ENCODE results near the gene KCTD18.

Gene KCTD18

DNA sequence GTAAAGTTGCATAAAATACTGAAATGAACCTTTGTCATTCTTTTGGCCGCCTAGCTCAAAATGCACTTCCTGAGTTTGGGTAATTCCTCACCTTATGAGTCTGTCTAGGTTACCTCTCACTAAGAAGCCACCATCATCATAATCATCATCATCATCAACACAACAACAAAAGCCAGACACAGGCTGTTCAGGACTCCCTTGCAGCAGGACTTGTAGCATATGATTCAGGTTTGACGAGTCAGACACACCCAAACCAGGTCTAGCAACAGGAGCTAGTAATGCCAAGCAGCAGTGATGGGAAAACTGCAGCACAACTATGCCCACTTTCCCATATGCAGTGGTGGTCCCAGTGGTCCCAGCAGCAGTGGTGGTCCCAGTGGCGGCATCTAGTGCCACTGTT lies 13.3 kb upstream of the KCTD18 start:
- Histone ChIP-seq H3K27ac (ENCODE audit: insufficient read depth, low read depth, low read length, poor library complexity, severe bottlenecking) (no peak overlapping the region), H3K27me3 (ENCODE audit: control insufficient read depth, insufficient read depth, low read length, poor library complexity, severe bottlenecking) (peaks cover 41% of the 10 kb centered on the region), H3K36me3 (ENCODE audit: control insufficient read depth, insufficient read depth, low read length) (no peaks in the 10 kb centered on the region), H3K9me3 (ENCODE audit: control insufficient read depth, low read length) (no peaks in the 10 kb centered on the region), H3K4me3 (ENCODE audit: insufficient read depth, low read depth, low read length) (no peak overlapping the region), H3K4me1 (ENCODE audit: control insufficient read depth, insufficient read depth, low read length) (peaks cover 13% of the 10 kb centered on the region)
- 80 to 83% methylated on average over 3 of the region's 3 CpGs for WGBS, 2 experiments

DNA sequence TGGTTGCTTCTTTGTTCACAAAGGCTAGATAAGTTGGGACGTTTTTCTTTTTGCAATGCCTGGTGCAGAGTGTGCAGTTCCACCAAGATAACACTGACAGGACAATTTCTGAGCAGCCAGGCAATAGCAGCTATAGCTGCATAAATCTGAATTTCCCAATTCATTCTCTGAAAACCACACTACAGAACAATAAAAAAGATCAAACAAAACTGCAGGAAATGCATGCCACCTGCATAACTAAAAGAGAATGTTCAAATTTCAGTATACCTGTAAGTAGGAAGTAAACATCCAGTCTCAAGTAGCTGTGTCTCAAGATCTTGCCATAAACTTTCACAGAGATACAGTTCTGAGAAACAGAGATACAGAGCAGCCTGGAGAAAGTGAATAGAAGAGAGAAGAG lies 5.3 kb upstream of the KCTD18 start:
- WGBS, 2 experiments = 43 to 52% methylated on average over 1 of the region's 1 CpG
- peaks cover 9% of the 10 kb centered on the region for H3K27me3 ChIP-seq (ENCODE audit: control insufficient read depth, insufficient read depth, low read length, poor library complexity, severe bottlenecking)

DNA sequence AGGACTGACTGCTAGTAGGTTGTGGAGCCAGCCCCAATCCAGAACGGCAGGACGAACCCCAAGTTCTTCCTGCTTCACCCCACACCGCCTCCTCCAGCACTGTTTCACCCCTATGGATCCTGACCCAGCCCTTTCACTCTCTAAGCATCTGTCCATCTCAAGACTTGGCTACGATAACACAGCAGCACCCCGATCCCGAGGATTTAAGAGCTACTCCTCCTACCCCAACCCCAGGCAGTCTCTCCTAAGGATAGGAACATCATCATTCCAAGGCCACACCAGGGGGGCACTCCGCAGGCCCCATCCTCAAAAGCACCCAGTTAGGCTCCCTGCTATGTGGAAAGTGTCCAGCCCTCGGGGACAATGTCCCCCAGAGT lies 645 bp downstream of the KCTD18 start:
- H3K27ac ChIP-seq (ENCODE audit: insufficient read depth, low read depth, low read length, poor library complexity, severe bottlenecking) = no peak overlapping the region
- 69 to 71% methylated on average over 8 of the region's 8 CpGs for WGBS, 2 experiments

More for the DNA sequence above, 5.3 kb upstream of the KCTD18 start:
- H3K36me3 ChIP-seq (ENCODE audit: control insufficient read depth, insufficient read depth, low read length) = no peaks in the 10 kb centered on the region
- H3K27ac ChIP-seq (ENCODE audit: insufficient read depth, low read depth, low read length, poor library complexity, severe bottlenecking) = no peak overlapping the region
- H3K9me3 ChIP-seq (ENCODE audit: control insufficient read depth, low read length) = no peaks in the 10 kb centered on the region
- H3K4me1 ChIP-seq (ENCODE audit: control insufficient read depth, insufficient read depth, low read length) = no peaks in the 10 kb centered on the region
- no peak overlapping the region for H3K4me3 ChIP-seq (ENCODE audit: insufficient read depth, low read depth, low read length)

GRCh38 chr2:200507179-200507578 lies 2.7 kb downstream of the KCTD18 start:
- Histone ChIP-seq H3K36me3 (ENCODE audit: control insufficient read depth, insufficient read depth, low read length) (no peaks in the 10 kb centered on the region), H3K4me3 (ENCODE audit: insufficient read depth, low read depth, low read length) (no peak overlapping the region), H3K27ac (ENCODE audit: insufficient read depth, low read depth, low read length, poor library complexity, severe bottlenecking) (no peak overlapping the region), H3K27me3 (ENCODE audit: control insufficient read depth, insufficient read depth, low read length, poor library complexity, severe bottlenecking) (no peaks in the 10 kb centered on the region), H3K9me3 (ENCODE audit: control insufficient read depth, low read length) (no peaks in the 10 kb centered on the region), H3K4me1 (ENCODE audit: control insufficient read depth, insufficient read depth, low read length) (no peaks in the 10 kb centered on the region)
- 88 to 94% methylated on average over 2 of the region's 2 CpGs for WGBS, 2 experiments

More for the DNA sequence above, 645 bp downstream of the KCTD18 start:
- Histone ChIP-seq H3K9me3 (ENCODE audit: control insufficient read depth, low read length) (no peaks in the 10 kb centered on the region), H3K27me3 (ENCODE audit: control insufficient read depth, insufficient read depth, low read length, poor library complexity, severe bottlenecking) (no peaks in the 10 kb centered on the region), H3K36me3 (ENCODE audit: control insufficient read depth, insufficient read depth, low read length) (no peaks in the 10 kb centered on the region), H3K4me1 (ENCODE audit: control insufficient read depth, insufficient read depth, low read length) (no peaks in the 10 kb centered on the region), H3K4me3 (ENCODE audit: insufficient read depth, low read depth, low read length) (peak overlapping the region; percentile 84)

GRCh38 chr2:200506679-200507078 lies 3.2 kb downstream of the KCTD18 start:
- Histone ChIP-seq H3K27me3 (ENCODE audit: control insufficient read depth, insufficient read depth, low read length, poor library complexity, severe bottlenecking) (no peaks in the 10 kb centered on the region), H3K9me3 (ENCODE audit: control insufficient read depth, low read length) (no peaks in the 10 kb centered on the region), H3K4me3 (ENCODE audit: insufficient read depth, low read depth, low read length) (no peak overlapping the region), H3K27ac (ENCODE audit: insufficient read depth, low read depth, low read length, poor library complexity, severe bottlenecking) (no peak overlapping the region), H3K4me1 (ENCODE audit: control insufficient read depth, insufficient read depth, low read length) (no peaks in the 10 kb centered on the region), H3K36me3 (ENCODE audit: control insufficient read depth, insufficient read depth, low read length) (no peaks in the 10 kb centered on the region)
- WGBS, 2 experiments = 88 to 90% methylated on average over 7 to 9 of the region's 9 CpGs

- WGBS, 2 experiments = 94 to 99% methylated on average over 3 of the region's 5 CpGs
- Histone ChIP-seq H3K27me3 (ENCODE audit: control insufficient read depth, insufficient read depth, low read length, poor library complexity, severe bottlenecking) (no peaks in the 10 kb centered on the region), H3K36me3 (ENCODE audit: control insufficient read depth, insufficient read depth, low read length) (no peaks in the 10 kb centered on the region), H3K9me3 (ENCODE audit: control insufficient read depth, low read length) (no peaks in the 10 kb centered on the region), H3K27ac (ENCODE audit: insufficient read depth, low read depth, low read length, poor library complexity, severe bottlenecking) (no peak overlapping the region), H3K4me1 (ENCODE audit: control insufficient read depth, insufficient read depth, low read length) (no peaks in the 10 kb centered on the region), H3K4me3 (ENCODE audit: insufficient read depth, low read depth, low read length) (no peak overlapping the region)
These were observed 7.7 kb downstream of the KCTD18 start for GRCh38 chr2:200502196-200502595.

GRCh38 chr2:200498402-200499162 lies 11.3 kb downstream of the KCTD18 start:
- no peaks in the 10 kb centered on the region for H3K9me3 ChIP-seq (ENCODE audit: control insufficient read depth, low read length)
- no peak overlapping the region for H3K4me3 ChIP-seq (ENCODE audit: insufficient read depth, low read depth, low read length)
- no peak overlapping the region for H3K27ac ChIP-seq (ENCODE audit: insufficient read depth, low read depth, low read length, poor library complexity, severe bottlenecking)
- no peaks in the 10 kb centered on the region for H3K4me1 ChIP-seq (ENCODE audit: control insufficient read depth, insufficient read depth, low read length)
- no peaks in the 10 kb centered on the region for H3K36me3 ChIP-seq (ENCODE audit: control insufficient read depth, insufficient read depth, low read length)
- WGBS, 2 experiments = 82 to 90% methylated on average over 2 of the region's 2 CpGs
- H3K27me3 ChIP-seq (ENCODE audit: control insufficient read depth, insufficient read depth, low read length, poor library complexity, severe bottlenecking) = no peaks in the 10 kb centered on the region

DNA sequence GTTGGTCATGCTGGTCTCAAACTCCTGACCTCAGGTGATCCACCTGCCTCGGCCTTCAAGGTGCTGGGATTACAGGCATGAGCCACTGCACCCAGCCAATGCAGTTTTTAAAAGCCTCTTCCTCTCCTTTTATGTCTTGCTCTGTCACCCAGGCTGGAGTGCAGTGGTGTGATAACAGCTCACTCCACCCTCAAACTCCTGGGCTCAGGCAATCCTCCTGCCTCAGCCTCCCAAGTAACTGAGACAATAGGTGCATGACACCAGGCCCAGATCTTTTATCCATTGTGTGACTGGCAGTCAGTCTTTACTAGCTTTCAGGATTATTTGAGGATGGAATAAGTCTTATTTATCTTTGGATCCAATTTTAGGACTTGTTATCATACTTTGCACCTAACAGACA lies 13.2 kb downstream of the KCTD18 start:
- Histone ChIP-seq H3K27ac (ENCODE audit: insufficient read depth, low read depth, low read length, poor library complexity, severe bottlenecking) (no peak overlapping the region), H3K4me3 (ENCODE audit: insufficient read depth, low read depth, low read length) (no peak overlapping the region), H3K27me3 (ENCODE audit: control insufficient read depth, insufficient read depth, low read length, poor library complexity, severe bottlenecking) (no peaks in the 10 kb centered on the region), H3K36me3 (ENCODE audit: control insufficient read depth, insufficient read depth, low read length) (peaks cover 4% of the 10 kb centered on the region), H3K4me1 (ENCODE audit: control insufficient read depth, insufficient read depth, low read length) (no peaks in the 10 kb centered on the region), H3K9me3 (ENCODE audit: control insufficient read depth, low read length) (no peaks in the 10 kb centered on the region)
- 83 to 93% methylated on average over 1 of the region's 1 CpG for WGBS, 2 experiments

DNA sequence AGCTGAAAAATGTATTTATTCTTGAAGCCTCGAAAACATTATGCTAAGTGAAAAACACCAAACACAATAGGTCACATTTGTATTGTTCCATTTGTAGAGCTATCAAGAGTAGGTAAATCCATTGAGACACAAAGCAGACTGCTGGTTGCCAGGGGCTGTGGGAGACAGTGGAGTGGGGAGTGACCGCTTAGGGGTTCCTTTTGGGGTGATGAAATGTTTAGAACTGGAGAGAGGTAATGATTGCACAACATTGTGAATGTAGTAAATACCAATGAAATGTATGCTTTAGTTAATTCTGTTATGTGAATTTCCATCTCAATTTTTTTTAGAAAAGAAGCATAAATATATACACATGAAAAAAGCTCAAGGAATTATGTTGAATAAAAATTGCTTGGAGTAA lies 15.8 kb downstream of the KCTD18 start:
- WGBS, 2 experiments = 95 to 100% methylated on average over 2 of the region's 2 CpGs
- Histone ChIP-seq H3K27me3 (ENCODE audit: control insufficient read depth, insufficient read depth, low read length, poor library complexity, severe bottlenecking) (no peaks in the 10 kb centered on the region), H3K27ac (ENCODE audit: insufficient read depth, low read depth, low read length, poor library complexity, severe bottlenecking) (no peak overlapping the region), H3K36me3 (ENCODE audit: control insufficient read depth, insufficient read depth, low read length) (peaks cover 7% of the 10 kb centered on the region), H3K9me3 (ENCODE audit: control insufficient read depth, low read length) (no peaks in the 10 kb centered on the region), H3K4me3 (ENCODE audit: insufficient read depth, low read depth, low read length) (no peak overlapping the region), H3K4me1 (ENCODE audit: control insufficient read depth, insufficient read depth, low read length) (no peaks in the 10 kb centered on the region)

- Histone ChIP-seq H3K4me1 (ENCODE audit: control insufficient read depth, insufficient read depth, low read length) (no peaks in the 10 kb centered on the region), H3K27me3 (ENCODE audit: control insufficient read depth, insufficient read depth, low read length, poor library complexity, severe bottlenecking) (no peaks in the 10 kb centered on the region), H3K27ac (ENCODE audit: insufficient read depth, low read depth, low read length, poor library complexity, severe bottlenecking) (no peak overlapping the region), H3K9me3 (ENCODE audit: control insufficient read depth, low read length) (no peaks in the 10 kb centered on the region), H3K36me3 (ENCODE audit: control insufficient read depth, insufficient read depth, low read length) (peaks cover 7% of the 10 kb centered on the region), H3K4me3 (ENCODE audit: insufficient read depth, low read depth, low read length) (no peak overlapping the region)
These were observed 17.2 kb downstream of the KCTD18 start for GRCh38 chr2:200492656-200493055.

GRCh38 chr2:200490001-200490400 lies 19.9 kb downstream of the KCTD18 start:
- H3K9me3 ChIP-seq (ENCODE audit: control insufficient read depth, low read length) = no peaks in the 10 kb centered on the region
- no peak overlapping the region for H3K4me3 ChIP-seq (ENCODE audit: insufficient read depth, low read depth, low read length)
- H3K27me3 ChIP-seq (ENCODE audit: control insufficient read depth, insufficient read depth, low read length, poor library complexity, severe bottlenecking) = no peaks in the 10 kb centered on the region
- no peak overlapping the region for H3K27ac ChIP-seq (ENCODE audit: insufficient read depth, low read depth, low read length, poor library complexity, severe bottlenecking)
- peaks cover 7% of the 10 kb centered on the region for H3K36me3 ChIP-seq (ENCODE audit: control insufficient read depth, insufficient read depth, low read length)
- WGBS, 2 experiments = 92% methylated on average over 22 of the region's 22 CpGs
- no peaks in the 10 kb centered on the region for H3K4me1 ChIP-seq (ENCODE audit: control insufficient read depth, insufficient read depth, low read length)

Data from ectodermal cell (in vitro differentiated cells).